ENCODE measurements around the gene NOS1AP. TPM values are rescaled to one million over a fixed set of nuclear protein-coding genes. Genes with fewer than 3 reads are reported as not detected.

The NOS1AP gene
- total and polyA plus RNA-seq, 2 experiments from 2014 or later, result 5.8 to 6.6 TPM

GRCh38 chr1:162036163-162036562 is 33.3 kb upstream of the NOS1AP start:
- Histone ChIP-seq H3K27ac (ENCODE audit: low read depth) (no peak overlapping the region), H3K4me3 (no peak overlapping the region), H3K27me3 (ENCODE audit: insufficient read depth) (no peaks in the 10 kb centered on the region), H2AFZ (no peak overlapping the region), H3K9me2 (ENCODE audit: insufficient read depth) (no peaks in the 10 kb centered on the region), H3F3A (replicated peaks; ENCODE audit: low read depth) (no peaks in the 10 kb centered on the region), H3K79me2 (replicated peaks; ENCODE audit: insufficient read depth) (no peaks in the 10 kb centered on the region), H3K4me2 (no peak overlapping the region), H3K36me3 (ENCODE audit: insufficient read depth) (no peaks in the 10 kb centered on the region), H4K20me1 (replicated peaks; ENCODE audit: insufficient read depth) (no peaks in the 10 kb centered on the region), H3K4me1 (ENCODE audit: insufficient read depth) (no peaks in the 10 kb centered on the region)
- ATAC-seq, result no peak
- H3K9me3 Mint-ChIP-seq, result no peaks in the 10 kb centered on the region; the same call in 2 of the 3 replicates
- peaks cover 4% of the 10 kb centered on the region; the same call in 2 of the 3 replicates for H3K4me1 Mint-ChIP-seq
- H3K4me3 Mint-ChIP-seq, result no peak overlapping the region
- no peak for TF ChIP-seq EZH2 (IDR thresholded peaks at IDR 0.05; ENCODE audit: low read depth, unreplicated experiment)
- no peak for TF ChIP-seq ETS1 (IDR thresholded peaks at IDR 0.05)
- no peak for TF ChIP-seq STAT1 (IDR thresholded peaks at IDR 0.05; ENCODE audit: unreplicated experiment)
- TF ChIP-seq, protein P1, sequence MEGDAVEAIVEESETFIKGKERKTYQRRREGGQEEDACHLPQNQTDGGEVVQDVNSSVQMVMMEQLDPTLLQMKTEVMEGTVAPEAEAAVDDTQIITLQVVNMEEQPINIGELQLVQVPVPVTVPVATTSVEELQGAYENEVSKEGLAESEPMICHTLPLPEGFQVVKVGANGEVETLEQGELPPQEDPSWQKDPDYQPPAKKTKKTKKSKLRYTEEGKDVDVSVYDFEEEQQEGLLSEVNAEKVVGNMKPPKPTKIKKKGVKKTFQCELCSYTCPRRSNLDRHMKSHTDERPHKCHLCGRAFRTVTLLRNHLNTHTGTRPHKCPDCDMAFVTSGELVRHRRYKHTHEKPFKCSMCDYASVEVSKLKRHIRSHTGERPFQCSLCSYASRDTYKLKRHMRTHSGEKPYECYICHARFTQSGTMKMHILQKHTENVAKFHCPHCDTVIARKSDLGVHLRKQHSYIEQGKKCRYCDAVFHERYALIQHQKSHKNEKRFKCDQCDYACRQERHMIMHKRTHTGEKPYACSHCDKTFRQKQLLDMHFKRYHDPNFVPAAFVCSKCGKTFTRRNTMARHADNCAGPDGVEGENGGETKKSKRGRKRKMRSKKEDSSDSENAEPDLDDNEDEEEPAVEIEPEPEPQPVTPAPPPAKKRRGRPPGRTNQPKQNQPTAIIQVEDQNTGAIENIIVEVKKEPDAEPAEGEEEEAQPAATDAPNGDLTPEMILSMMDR (conservative IDR thresholded peaks at IDR 0.05; ENCODE audit: low read depth in 2 of 2), result no peak
- TF ChIP-seq CREB1 (CRISPR knock-in tag; IDR thresholded peaks at IDR 0.05; ENCODE audit: low read depth), result no peak
- TF ChIP-seq ZNF114 (CRISPR knock-in tag; IDR thresholded peaks at IDR 0.05), result no peak
- no peak for TF ChIP-seq EZH2phosphoT487 (IDR thresholded peaks at IDR 0.05; ENCODE audit: unreplicated experiment)
- TF ChIP-seq JUNB (IDR thresholded peaks at IDR 0.05; ENCODE audit: unreplicated experiment), result no peak
- no peak for TF ChIP-seq REST (IDR thresholded peaks at IDR 0.05; ENCODE audit: unreplicated experiment)
- TF ChIP-seq ZNF331 (CRISPR knock-in tag; IDR thresholded peaks at IDR 0.05; ENCODE audit: low read depth), result no peak
- TF ChIP-seq NANOG (IDR thresholded peaks at IDR 0.05; ENCODE audit: borderline replicate concordance), result no peak
- TF ChIP-seq, protein P2, sequence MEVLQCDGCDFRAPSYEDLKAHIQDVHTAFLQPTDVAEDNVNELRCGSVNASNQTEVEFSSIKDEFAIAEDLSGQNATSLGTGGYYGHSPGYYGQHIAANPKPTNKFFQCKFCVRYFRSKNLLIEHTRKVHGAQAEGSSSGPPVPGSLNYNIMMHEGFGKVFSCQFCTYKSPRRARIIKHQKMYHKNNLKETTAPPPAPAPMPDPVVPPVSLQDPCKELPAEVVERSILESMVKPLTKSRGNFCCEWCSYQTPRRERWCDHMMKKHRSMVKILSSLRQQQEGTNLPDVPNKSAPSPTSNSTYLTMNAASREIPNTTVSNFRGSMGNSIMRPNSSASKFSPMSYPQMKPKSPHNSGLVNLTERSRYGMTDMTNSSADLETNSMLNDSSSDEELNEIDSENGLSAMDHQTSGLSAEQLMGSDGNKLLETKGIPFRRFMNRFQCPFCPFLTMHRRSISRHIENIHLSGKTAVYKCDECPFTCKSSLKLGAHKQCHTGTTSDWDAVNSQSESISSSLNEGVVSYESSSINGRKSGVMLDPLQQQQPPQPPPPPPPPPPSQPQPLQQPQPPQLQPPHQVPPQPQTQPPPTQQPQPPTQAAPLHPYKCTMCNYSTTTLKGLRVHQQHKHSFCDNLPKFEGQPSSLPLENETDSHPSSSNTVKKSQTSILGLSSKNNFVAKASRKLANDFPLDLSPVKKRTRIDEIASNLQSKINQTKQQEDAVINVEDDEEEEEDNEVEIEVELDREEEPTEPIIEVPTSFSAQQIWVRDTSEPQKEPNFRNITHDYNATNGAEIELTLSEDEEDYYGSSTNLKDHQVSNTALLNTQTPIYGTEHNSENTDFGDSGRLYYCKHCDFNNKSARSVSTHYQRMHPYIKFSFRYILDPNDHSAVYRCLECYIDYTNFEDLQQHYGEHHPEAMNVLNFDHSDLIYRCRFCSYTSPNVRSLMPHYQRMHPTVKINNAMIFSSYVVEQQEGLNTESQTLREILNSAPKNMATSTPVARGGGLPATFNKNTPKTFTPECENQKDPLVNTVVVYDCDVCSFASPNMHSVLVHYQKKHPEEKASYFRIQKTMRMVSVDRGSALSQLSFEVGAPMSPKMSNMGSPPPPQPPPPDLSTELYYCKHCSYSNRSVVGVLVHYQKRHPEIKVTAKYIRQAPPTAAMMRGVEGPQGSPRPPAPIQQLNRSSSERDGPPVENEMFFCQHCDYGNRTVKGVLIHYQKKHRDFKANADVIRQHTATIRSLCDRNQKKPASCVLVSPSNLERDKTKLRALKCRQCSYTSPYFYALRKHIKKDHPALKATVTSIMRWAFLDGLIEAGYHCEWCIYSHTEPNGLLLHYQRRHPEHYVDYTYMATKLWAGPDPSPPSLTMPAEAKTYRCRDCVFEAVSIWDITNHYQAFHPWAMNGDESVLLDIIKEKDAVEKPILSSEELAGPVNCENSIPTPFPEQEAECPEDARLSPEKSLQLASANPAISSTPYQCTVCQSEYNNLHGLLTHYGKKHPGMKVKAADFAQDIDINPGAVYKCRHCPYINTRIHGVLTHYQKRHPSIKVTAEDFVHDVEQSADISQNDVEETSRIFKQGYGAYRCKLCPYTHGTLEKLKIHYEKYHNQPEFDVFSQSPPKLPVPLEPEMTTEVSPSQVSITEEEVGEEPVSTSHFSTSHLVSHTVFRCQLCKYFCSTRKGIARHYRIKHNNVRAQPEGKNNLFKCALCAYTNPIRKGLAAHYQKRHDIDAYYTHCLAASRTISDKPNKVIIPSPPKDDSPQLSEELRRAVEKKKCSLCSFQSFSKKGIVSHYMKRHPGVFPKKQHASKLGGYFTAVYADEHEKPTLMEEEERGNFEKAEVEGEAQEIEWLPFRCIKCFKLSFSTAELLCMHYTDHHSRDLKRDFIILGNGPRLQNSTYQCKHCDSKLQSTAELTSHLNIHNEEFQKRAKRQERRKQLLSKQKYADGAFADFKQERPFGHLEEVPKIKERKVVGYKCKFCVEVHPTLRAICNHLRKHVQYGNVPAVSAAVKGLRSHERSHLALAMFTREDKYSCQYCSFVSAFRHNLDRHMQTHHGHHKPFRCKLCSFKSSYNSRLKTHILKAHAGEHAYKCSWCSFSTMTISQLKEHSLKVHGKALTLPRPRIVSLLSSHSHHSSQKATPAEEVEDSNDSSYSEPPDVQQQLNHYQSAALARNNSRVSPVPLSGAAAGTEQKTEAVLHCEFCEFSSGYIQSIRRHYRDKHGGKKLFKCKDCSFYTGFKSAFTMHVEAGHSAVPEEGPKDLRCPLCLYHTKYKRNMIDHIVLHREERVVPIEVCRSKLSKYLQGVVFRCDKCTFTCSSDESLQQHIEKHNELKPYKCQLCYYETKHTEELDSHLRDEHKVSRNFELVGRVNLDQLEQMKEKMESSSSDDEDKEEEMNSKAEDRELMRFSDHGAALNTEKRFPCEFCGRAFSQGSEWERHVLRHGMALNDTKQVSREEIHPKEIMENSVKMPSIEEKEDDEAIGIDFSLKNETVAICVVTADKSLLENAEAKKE (CRISPR knock-in tag; IDR thresholded peaks at IDR 0.05), result no peak
- no peak for TF ChIP-seq POLR2AphosphoS5 (IDR thresholded peaks at IDR 0.05; ENCODE audit: low read depth)
- DNase-seq (ENCODE audit: low spot score), result no peak
- peaks cover 2% of the 10 kb centered on the region for H3K27me3 Mint-ChIP-seq (ENCODE audit: insufficient read depth, low read depth, poor library complexity)
- H3K27ac Mint-ChIP-seq, result no peak overlapping the region
- H3K36me3 Mint-ChIP-seq (ENCODE audit: low read depth), result no peaks in the 10 kb centered on the region
